GM20431 (cell line): ENCODE results near the gene POTEB3.
"Not testable (repeated sequence)": the region's sequence is repeated elsewhere in the genome, so short reads cannot be mapped to it uniquely, and the experiment has no call there.

Source experiments
- in situ Hi-C: fragments of 300-500 bp; cut with MseI, MboI; formaldehyde crosslinking; loops from one replicate; pipeline ENCODE4 v1.15.0; 2020; ENCODE audit warnings: low sequenced_read_pairs; ENCODE audit not compliant: unreplicated experiment

The POTEB3 gene

GRCh38 chr15:21440399-21440798 is at the start of gene POTEB3:
POTEB3 (minus strand) TSS chr15:21440499; CDS start chr15:21440011, 488 bp downstream.
- in situ Hi-C loops, result not testable (repeated sequence)

GRCh38 chr15:21453683-21454082 is 13.4 kb upstream of the POTEB3 start:
- in situ Hi-C loops, result not testable (repeated sequence)

GRCh38 chr15:21451920-21452563 is 11.7 kb upstream of the POTEB3 start:
- in situ Hi-C loops, result not testable (repeated sequence)

DNA sequence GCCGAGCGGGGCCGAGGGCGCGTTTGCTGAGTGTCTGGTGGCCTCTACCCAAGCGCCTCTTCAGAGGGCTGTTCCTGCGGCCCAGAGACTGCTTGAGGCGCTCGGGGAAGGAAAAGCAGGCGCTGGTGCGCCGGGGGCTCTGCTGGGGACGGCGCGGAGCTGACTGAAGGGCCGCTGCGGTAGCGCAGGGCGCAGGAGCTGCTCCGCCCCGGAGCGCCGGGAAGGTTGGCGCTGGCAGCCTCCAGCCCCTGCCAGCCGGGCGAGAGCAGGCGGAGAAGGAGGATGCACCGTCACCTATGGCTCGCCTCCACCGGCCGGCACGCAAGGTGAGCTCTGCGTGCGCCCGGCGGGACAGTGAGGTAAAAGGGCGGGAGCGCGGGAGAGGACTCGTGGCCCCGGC is 11.2 kb upstream of the POTEB3 start:
- in situ Hi-C loops, result not testable (repeated sequence)

DNA sequence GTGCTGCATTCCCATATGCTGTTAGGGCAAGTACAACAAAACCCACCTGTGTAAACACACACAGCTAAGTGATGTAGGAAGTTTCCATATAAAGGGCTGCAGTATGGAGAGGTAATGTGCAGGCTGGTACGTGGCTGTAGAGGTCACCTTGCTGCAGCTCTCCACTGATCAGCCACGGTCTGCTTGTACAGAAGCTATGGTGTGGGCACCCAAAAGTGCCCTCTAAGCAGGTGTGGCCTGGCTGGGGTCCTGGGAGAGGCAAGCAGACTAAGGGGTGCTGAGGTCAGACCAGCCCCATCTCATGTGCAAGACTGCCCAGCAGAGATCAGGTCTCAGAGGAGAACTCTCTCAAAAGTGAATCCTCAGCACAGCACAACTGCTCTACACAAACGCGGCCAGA is 32.9 kb downstream of the POTEB3 start:
- in situ Hi-C loops, result not testable (repeated sequence)

DNA sequence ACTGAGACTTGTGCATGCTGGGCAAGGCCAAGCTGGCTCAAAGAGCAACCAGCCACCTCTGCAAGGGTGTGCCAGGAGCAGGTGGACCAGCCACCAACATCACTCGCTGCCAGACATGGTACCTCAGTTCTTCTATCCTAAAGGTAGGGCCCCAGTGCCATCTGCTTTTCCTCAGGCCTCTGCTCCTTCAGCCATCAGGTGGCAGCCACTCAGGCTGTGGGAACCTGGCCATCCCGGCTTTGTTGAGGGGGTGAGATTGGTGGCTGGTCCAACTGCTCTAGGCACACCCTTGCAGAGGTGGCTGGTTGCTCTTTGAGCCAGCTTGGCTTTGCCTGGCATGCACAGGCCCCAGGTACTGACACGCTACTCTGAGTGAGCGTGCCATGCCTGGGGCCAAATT is 38.8 kb downstream of the POTEB3 start:
- in situ Hi-C loops, result not testable (repeated sequence)

- in situ Hi-C loops, result not testable (repeated sequence)
Measured at GRCh38 chr15:21399111-21399510, 41.2 kb downstream of the POTEB3 start.

- in situ Hi-C loops, result not testable (repeated sequence)
Measured at GRCh38 chr15:21398511-21398910, 41.8 kb downstream of the POTEB3 start.

DNA sequence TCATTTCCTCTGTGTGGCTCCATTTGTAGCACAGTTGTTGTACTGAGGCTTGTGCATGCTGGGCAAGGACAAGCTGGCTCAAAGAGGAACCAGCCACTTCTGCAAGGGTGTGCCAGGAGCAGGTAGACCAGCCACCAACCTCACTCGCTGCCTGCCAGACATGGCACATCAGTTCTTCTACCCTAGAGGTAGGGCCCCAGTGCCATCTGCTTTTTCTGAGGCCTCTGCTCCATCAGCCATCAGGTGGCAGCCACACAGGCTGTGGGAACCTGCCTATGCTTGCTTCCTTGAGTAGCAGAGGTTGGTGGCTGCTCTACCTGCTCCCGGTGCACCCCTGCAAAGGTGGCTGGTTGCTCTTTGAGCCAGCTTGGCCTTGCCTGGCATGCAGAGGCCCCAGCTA is 42.6 kb downstream of the POTEB3 start:
- in situ Hi-C loops, result not testable (repeated sequence)

GRCh38 chr15:21397186-21397585 is 43.1 kb downstream of the POTEB3 start:
- in situ Hi-C loops, result not testable (repeated sequence)

GRCh38 chr15:21385961-21386360 is 54.3 kb downstream of the POTEB3 start:
- in situ Hi-C loops, result not testable (repeated sequence)

GRCh38 chr15:21383866-21384485 is 56.3 kb downstream of the POTEB3 start:
- in situ Hi-C loops, result not testable (repeated sequence)

GRCh38 chr15:21373682-21374081 is 66.6 kb downstream of the POTEB3 start:
- in situ Hi-C loops, result not testable (repeated sequence)

GRCh38 chr15:21369177-21369576 is 71.1 kb downstream of the POTEB3 start:
- in situ Hi-C loops, result not testable (repeated sequence)

DNA sequence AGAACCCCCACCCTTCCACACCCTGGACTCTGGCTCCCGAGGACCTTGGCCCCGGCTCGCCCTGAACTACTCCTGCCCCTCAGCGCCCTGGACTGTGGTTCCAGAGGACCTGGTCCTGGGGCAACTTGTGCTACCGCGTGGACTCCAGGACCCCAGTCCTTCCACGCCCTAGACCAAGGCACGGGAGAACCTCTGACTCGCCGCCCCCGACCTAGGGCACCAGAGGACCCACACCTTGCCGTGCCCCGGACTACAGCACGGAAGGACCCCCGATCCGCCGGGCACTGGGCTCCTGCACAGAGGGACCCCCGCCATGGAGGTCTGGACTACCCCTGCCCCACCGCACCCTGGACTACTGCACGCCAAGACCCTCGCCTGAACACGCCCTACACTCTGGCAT is 71.7 kb downstream of the POTEB3 start:
- in situ Hi-C loops, result not testable (repeated sequence)
